ENCODE data around the gene PNLIPRP2.

GRCh38 chr10:116683821-116684220 is 63.1 kb downstream of the PNLIPRP2 start:
- TF ChIP-seq POLR2AphosphoS5 (IDR thresholded peaks at IDR 0.05; ENCODE audit: borderline replicate concordance, low read depth, low read length) (no peak), EZH2 (IDR thresholded peaks at IDR 0.05) (no peak)

Data from SK-N-MC (cell line).